Hepatocyte (in vitro differentiated cells): ENCODE data around the gene CD8B2.

Source experiments
- CTCF ChIP-seq: fragments of 200-600 bp; sonication (generic); IDR thresholded peaks from 2 replicates; pipeline ENCODE4 v1.5.1; 2016; ENCODE audit warnings: antibody characterized with exemption, mild to moderate bottlenecking; ENCODE audit not compliant: poor library complexity
- EZH2 ChIP-seq: fragments of 200-600 bp; sonication (generic); IDR thresholded peaks from 2 replicates; pipeline ENCODE4 v1.6.1; 2016; ENCODE audit warnings: antibody characterized with exemption, mild to moderate bottlenecking, borderline replicate concordance
- EZH2phosphoT487 ChIP-seq: fragments of 200-600 bp; sonication (generic); IDR thresholded peaks from one replicate; pipeline ENCODE4 v1.6.1; 2018; ENCODE audit warnings: antibody characterized with exemption, mild to moderate bottlenecking, low read depth, moderate library complexity; ENCODE audit not compliant: unreplicated experiment, severe bottlenecking

- TF ChIP-seq CTCF (no peak), EZH2 (no peak), EZH2phosphoT487 (no peak)
These were observed 66.2 kb downstream of the CD8B2 start for GRCh38 chr2:106553321-106553720.
